ENCODE measurements around the gene TMEM253.

The TMEM253 gene

GRCh38 chr14:21059842-21060613, 40.8 kb upstream of the TMEM253 start:
- Histone ChIP-seq H4K12ac (ENCODE audit: low read depth, low read length) (no peak overlapping the region), H3K36me3 (ENCODE audit: control insufficient read depth in 1 of 2, insufficient read depth in 2 of 2, low read length in 2 of 2) (no peaks in the 10 kb centered on the region), H3K9ac (ENCODE audit: low read length) (no peak overlapping the region), H2BK5ac (ENCODE audit: low read depth, low read length, poor library complexity) (no peak overlapping the region), H2AFZ (ENCODE audit: insufficient read depth, low read length, poor library complexity) (no peak overlapping the region), H4K91ac (ENCODE audit: low read depth, low read length) (no peak overlapping the region), H2BK12ac (ENCODE audit: low read length) (no peak overlapping the region), H3K4me2 (ENCODE audit: low read length) (no peak overlapping the region), H3K23ac (ENCODE audit: low read length) (no peak overlapping the region), H3K18ac (ENCODE audit: low read length) (no peak overlapping the region), H4K8ac (ENCODE audit: low read depth, low read length) (no peak overlapping the region), H3K27ac (ENCODE audit: low read depth, low read length) (no peak overlapping the region), H3K4ac (ENCODE audit: low read depth, low read length) (no peak overlapping the region), H3K79me2 (ENCODE audit: control insufficient read depth, insufficient read depth, low read length, poor library complexity) (no peaks in the 10 kb centered on the region), H2BK120ac (ENCODE audit: insufficient read depth, low read length, poor library complexity) (no peak overlapping the region), H3K9me3 (ENCODE audit: insufficient read depth, low read depth, low read length) (no peaks in the 10 kb centered on the region), H3K14ac (ENCODE audit: low read length) (no peak overlapping the region), H3K79me1 (ENCODE audit: low read length) (no peaks in the 10 kb centered on the region), H3K27me3 (ENCODE audit: insufficient read depth, low read length) (no peaks in the 10 kb centered on the region), H3K4me3 (ENCODE audit: low read depth, low read length) (no peak overlapping the region), H2AK5ac (ENCODE audit: low read length) (no peak overlapping the region), H3K4me1 (ENCODE audit: control insufficient read depth in 1 of 2, insufficient read depth in 2 of 2, low read length in 2 of 2) (peaks cover 2 to 3% of the 10 kb centered on the region in 2 experiments)
- no CpG with 5 or more reads among the region's 8 CpGs for WGBS (ENCODE audit: extremely low coverage, insufficient coverage, insufficient read length)
- DNase-seq = no peak

DNA sequence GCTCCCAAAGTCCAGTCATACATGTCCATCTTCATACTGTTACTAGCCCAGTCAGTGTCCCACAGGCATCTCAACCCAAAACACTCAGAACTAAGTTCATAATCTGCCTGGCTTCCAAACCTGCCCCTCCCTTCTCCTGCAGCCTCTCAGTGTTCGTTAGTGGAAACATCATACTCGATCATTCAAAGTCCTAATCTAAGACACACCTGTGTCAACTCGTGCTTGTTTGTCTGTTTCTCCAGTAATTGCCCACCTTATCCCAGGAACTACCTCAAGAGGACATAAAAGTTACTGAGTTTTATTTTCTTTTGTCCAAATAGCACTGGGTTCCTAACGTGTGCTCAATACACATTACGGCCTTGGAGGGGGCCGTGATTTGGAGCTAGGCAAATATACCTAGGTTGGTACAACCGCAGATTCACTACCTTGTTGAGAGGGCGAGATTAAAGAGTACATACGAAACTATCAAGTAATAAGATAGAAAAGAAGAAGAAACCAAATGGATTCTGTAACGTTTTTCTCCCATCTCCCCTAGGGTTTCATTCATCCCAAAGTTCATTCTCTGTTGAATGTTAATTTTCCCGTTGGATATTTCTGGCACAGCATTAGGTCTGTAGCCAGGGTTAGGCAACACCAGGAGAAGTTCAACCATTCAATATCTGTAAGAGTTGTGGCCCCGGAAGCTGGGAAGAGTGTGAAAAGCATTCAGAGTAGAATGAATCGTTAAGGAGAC, 40.1 kb upstream of the TMEM253 start:
- Histone ChIP-seq H2BK120ac (ENCODE audit: insufficient read depth, low read length, poor library complexity) (no peak overlapping the region), H3K4me2 (ENCODE audit: low read length) (no peak overlapping the region), H3K18ac (ENCODE audit: low read length) (no peak overlapping the region), H3K27me3 (ENCODE audit: insufficient read depth, low read length) (no peaks in the 10 kb centered on the region), H3K79me1 (ENCODE audit: low read length) (no peaks in the 10 kb centered on the region), H3K9me3 (ENCODE audit: insufficient read depth, low read depth, low read length) (no peaks in the 10 kb centered on the region), H4K12ac (ENCODE audit: low read depth, low read length) (no peak overlapping the region), H3K27ac (ENCODE audit: low read depth, low read length) (no peak overlapping the region), H3K4me1 (ENCODE audit: control insufficient read depth in 1 of 2, insufficient read depth in 2 of 2, low read length in 2 of 2) (peaks cover 2 to 3% of the 10 kb centered on the region in 2 experiments), H3K14ac (ENCODE audit: low read length) (no peak overlapping the region), H2BK5ac (ENCODE audit: low read depth, low read length, poor library complexity) (no peak overlapping the region), H2AK5ac (ENCODE audit: low read length) (no peak overlapping the region), H4K91ac (ENCODE audit: low read depth, low read length) (no peak overlapping the region), H3K9ac (ENCODE audit: low read length) (no peak overlapping the region), H2AFZ (ENCODE audit: insufficient read depth, low read length, poor library complexity) (no peak overlapping the region), H3K36me3 (ENCODE audit: control insufficient read depth in 1 of 2, insufficient read depth in 2 of 2, low read length in 2 of 2) (no peaks in the 10 kb centered on the region), H3K23ac (ENCODE audit: low read length) (no peak overlapping the region), H3K4ac (ENCODE audit: low read depth, low read length) (no peak overlapping the region), H2BK12ac (ENCODE audit: low read length) (no peak overlapping the region), H4K8ac (ENCODE audit: low read depth, low read length) (no peak overlapping the region), H3K79me2 (ENCODE audit: control insufficient read depth, insufficient read depth, low read length, poor library complexity) (no peaks in the 10 kb centered on the region), H3K4me3 (ENCODE audit: low read depth, low read length) (no peak overlapping the region)
- WGBS (ENCODE audit: extremely low coverage, insufficient coverage, insufficient read length) = no CpG with 5 or more reads among the region's 13 CpGs
- DNase-seq = no peak

- no peak overlapping the region for H3K14ac ChIP-seq (ENCODE audit: low read length)
- H2BK5ac ChIP-seq (ENCODE audit: low read depth, low read length, poor library complexity) = no peak overlapping the region
- no peak overlapping the region for H3K9ac ChIP-seq (ENCODE audit: low read length)
- no peaks in the 10 kb centered on the region for H3K36me3 ChIP-seq (ENCODE audit: control insufficient read depth in 1 of 2, insufficient read depth in 2 of 2, low read length in 2 of 2)
- no peaks in the 10 kb centered on the region for H3K9me3 ChIP-seq (ENCODE audit: insufficient read depth, low read depth, low read length)
- H3K27ac ChIP-seq (ENCODE audit: low read depth, low read length) = no peak overlapping the region
- H2AK5ac ChIP-seq (ENCODE audit: low read length) = no peak overlapping the region
- H3K23ac ChIP-seq (ENCODE audit: low read length) = no peak overlapping the region
- no peak overlapping the region for H4K91ac ChIP-seq (ENCODE audit: low read depth, low read length)
- H3K27me3 ChIP-seq (ENCODE audit: insufficient read depth, low read length) = no peaks in the 10 kb centered on the region
- H4K12ac ChIP-seq (ENCODE audit: low read depth, low read length) = no peak overlapping the region
- WGBS (ENCODE audit: extremely low coverage, insufficient coverage, insufficient read length) = no CpG with 5 or more reads among the region's 3 CpGs
- H3K4me1 ChIP-seq (ENCODE audit: control insufficient read depth in 1 of 2, insufficient read depth in 2 of 2, low read length in 2 of 2) = peaks cover 2 to 3% of the 10 kb centered on the region in 2 experiments
- no peaks in the 10 kb centered on the region for H3K79me2 ChIP-seq (ENCODE audit: control insufficient read depth, insufficient read depth, low read length, poor library complexity)
- H4K8ac ChIP-seq (ENCODE audit: low read depth, low read length) = no peak overlapping the region
- no peak overlapping the region for H3K4me2 ChIP-seq (ENCODE audit: low read length)
- DNase-seq = no peak
- no peaks in the 10 kb centered on the region for H3K79me1 ChIP-seq (ENCODE audit: low read length)
- no peak overlapping the region for H3K4me3 ChIP-seq (ENCODE audit: low read depth, low read length)
- H3K18ac ChIP-seq (ENCODE audit: low read length) = no peak overlapping the region
- no peak overlapping the region for H2BK120ac ChIP-seq (ENCODE audit: insufficient read depth, low read length, poor library complexity)
- no peak overlapping the region for H3K4ac ChIP-seq (ENCODE audit: low read depth, low read length)
- H2AFZ ChIP-seq (ENCODE audit: insufficient read depth, low read length, poor library complexity) = no peak overlapping the region
- no peak overlapping the region for H2BK12ac ChIP-seq (ENCODE audit: low read length)
Observed at GRCh38 chr14:21061347-21061668, 39.6 kb upstream of the TMEM253 start.

GRCh38 chr14:21063479-21063878, 37.4 kb upstream of the TMEM253 start:
- no CpG with 5 or more reads among the region's 3 CpGs for WGBS (ENCODE audit: extremely low coverage, insufficient coverage, insufficient read length)
- H3K4me1 ChIP-seq (ENCODE audit: control insufficient read depth in 1 of 2, insufficient read depth in 2 of 2, low read length in 2 of 2) = peaks cover 2 to 3% of the 10 kb centered on the region in 2 experiments
- no peak overlapping the region for H2BK5ac ChIP-seq (ENCODE audit: low read depth, low read length, poor library complexity)
- no peak overlapping the region for H4K8ac ChIP-seq (ENCODE audit: low read depth, low read length)
- H3K4me3 ChIP-seq (ENCODE audit: low read depth, low read length) = no peak overlapping the region
- no peak overlapping the region for H2AK5ac ChIP-seq (ENCODE audit: low read length)
- H2BK12ac ChIP-seq (ENCODE audit: low read length) = no peak overlapping the region
- no peak overlapping the region for H3K18ac ChIP-seq (ENCODE audit: low read length)
- no peak overlapping the region for H2AFZ ChIP-seq (ENCODE audit: insufficient read depth, low read length, poor library complexity)
- H3K36me3 ChIP-seq (ENCODE audit: control insufficient read depth in 1 of 2, insufficient read depth in 2 of 2, low read length in 2 of 2) = no peaks in the 10 kb centered on the region
- no peak overlapping the region for H3K23ac ChIP-seq (ENCODE audit: low read length)
- H3K9me3 ChIP-seq (ENCODE audit: insufficient read depth, low read depth, low read length) = no peaks in the 10 kb centered on the region
- H3K27ac ChIP-seq (ENCODE audit: low read depth, low read length) = no peak overlapping the region
- H3K27me3 ChIP-seq (ENCODE audit: insufficient read depth, low read length) = no peaks in the 10 kb centered on the region
- no peak overlapping the region for H3K9ac ChIP-seq (ENCODE audit: low read length)
- no peaks in the 10 kb centered on the region for H3K79me2 ChIP-seq (ENCODE audit: control insufficient read depth, insufficient read depth, low read length, poor library complexity)
- no peak overlapping the region for H4K91ac ChIP-seq (ENCODE audit: low read depth, low read length)
- H3K14ac ChIP-seq (ENCODE audit: low read length) = no peak overlapping the region
- H3K79me1 ChIP-seq (ENCODE audit: low read length) = no peaks in the 10 kb centered on the region
- no peak overlapping the region for H3K4ac ChIP-seq (ENCODE audit: low read depth, low read length)
- no peak overlapping the region for H4K12ac ChIP-seq (ENCODE audit: low read depth, low read length)
- DNase-seq = no peak
- H3K4me2 ChIP-seq (ENCODE audit: low read length) = peak overlapping the region; percentile 38
- no peak overlapping the region for H2BK120ac ChIP-seq (ENCODE audit: insufficient read depth, low read length, poor library complexity)
